DMS114 treated with DMSO at 0.1 percent for 48 hours (cell line): ENCODE results near the gene FBXL7.
A peak's percentile ranks its signal among the peaks of the same experiment; 100 is the strongest.

Experiments used
- DNase-seq: peaks from one replicate; lab custom pipeline; 2025; ENCODE audit not compliant: unreplicated experiment; lab: John Stamatoyannopoulos, UW

Gene FBXL7

GRCh38 chr5:15499528-15500324 lies at the start of gene FBXL7:
FBXL7 (plus strand) TSS chr5:15500180.
- DNase-seq: peak; percentile 39

- DNase-seq: no peak
Measured at GRCh38 chr5:15450473-15450872, 49.5 kb upstream of the FBXL7 start.

- DNase-seq: no peak
Measured at GRCh38 chr5:15450949-15451348, 49.0 kb upstream of the FBXL7 start.

- no peak for DNase-seq
Measured at GRCh38 chr5:15452030-15452429, 48.0 kb upstream of the FBXL7 start.

- no peak for DNase-seq
Measured at GRCh38 chr5:15452781-15453180, 47.2 kb upstream of the FBXL7 start.

GRCh38 chr5:15459200-15459599 lies 40.8 kb upstream of the FBXL7 start:
- no peak for DNase-seq

GRCh38 chr5:15463231-15463980 lies 36.6 kb upstream of the FBXL7 start:
- peak; percentile 7 for DNase-seq

- no peak for DNase-seq
Measured at GRCh38 chr5:15472116-15472515, 27.9 kb upstream of the FBXL7 start.

GRCh38 chr5:15474143-15474719 lies 25.7 kb upstream of the FBXL7 start:
- DNase-seq: no peak

- DNase-seq: no peak
Measured at GRCh38 chr5:15475367-15475766, 24.6 kb upstream of the FBXL7 start.

GRCh38 chr5:15476977-15477376 lies 23.0 kb upstream of the FBXL7 start:
- DNase-seq: no peak

- DNase-seq: no peak
Measured at GRCh38 chr5:15480436-15480835, 19.5 kb upstream of the FBXL7 start.

- DNase-seq: no peak
Measured at GRCh38 chr5:15483351-15484097, 16.5 kb upstream of the FBXL7 start.

- no peak for DNase-seq
Measured at GRCh38 chr5:15487228-15487627, 12.8 kb upstream of the FBXL7 start.

- DNase-seq: no peak
Measured at GRCh38 chr5:15489571-15490235, 10.3 kb upstream of the FBXL7 start.

GRCh38 chr5:15492545-15492944 lies 7.4 kb upstream of the FBXL7 start:
- DNase-seq: no peak

- no peak for DNase-seq
Measured at GRCh38 chr5:15493501-15493900, 6.5 kb upstream of the FBXL7 start.

GRCh38 chr5:15495026-15495425 lies 5.0 kb upstream of the FBXL7 start:
- DNase-seq: no peak

GRCh38 chr5:15496886-15497285 lies 3.1 kb upstream of the FBXL7 start:
- no peak for DNase-seq

GRCh38 chr5:15500325-15501001 lies 483 bp downstream of the FBXL7 start:
- no peak for DNase-seq
